Measurements from ENCODE around the gene FBXW8.

The FBXW8 gene

GRCh38 chr12:116980083-116980482, 69.3 kb downstream of the FBXW8 start:
- in situ Hi-C loops (cut with MboI; ENCODE audit: low sequenced_read_pairs, unreplicated experiment): no loop called here
- no peak for TF ChIP-seq CTCF (IDR thresholded peaks at IDR 0.05; ENCODE audit: borderline replicate concordance, control extremely low read depth, extremely low read depth, insufficient read depth, missing control alignments)
- no peak for DNase-seq (ENCODE audit: low spot score)

- in situ Hi-C loops (cut with MboI; ENCODE audit: low sequenced_read_pairs, unreplicated experiment): no loop called here
- no peak for TF ChIP-seq CTCF (IDR thresholded peaks at IDR 0.05; ENCODE audit: borderline replicate concordance, control extremely low read depth, extremely low read depth, insufficient read depth, missing control alignments)
- no peak for DNase-seq (ENCODE audit: low spot score)
These were observed 72.2 kb downstream of the FBXW8 start for GRCh38 chr12:116982791-116983411.

GRCh38 chr12:116984098-116984497, 73.3 kb downstream of the FBXW8 start:
- no peak for DNase-seq (ENCODE audit: low spot score)
- no peak for TF ChIP-seq CTCF (IDR thresholded peaks at IDR 0.05; ENCODE audit: borderline replicate concordance, control extremely low read depth, extremely low read depth, insufficient read depth, missing control alignments)
- in situ Hi-C loops (cut with MboI; ENCODE audit: low sequenced_read_pairs, unreplicated experiment): no loop called here

- no peak for TF ChIP-seq CTCF (IDR thresholded peaks at IDR 0.05; ENCODE audit: borderline replicate concordance, control extremely low read depth, extremely low read depth, insufficient read depth, missing control alignments)
- in situ Hi-C loops (cut with MboI; ENCODE audit: low sequenced_read_pairs, unreplicated experiment): no loop called here
- DNase-seq (ENCODE audit: low spot score): no peak
These were observed 79.6 kb downstream of the FBXW8 start for GRCh38 chr12:116990329-116990728.

GRCh38 chr12:116990971-116991966, 80.5 kb downstream of the FBXW8 start:
- in situ Hi-C loops (cut with MboI; ENCODE audit: low sequenced_read_pairs, unreplicated experiment): no loop called here
- DNase-seq (ENCODE audit: low spot score): no peak
- no peak for TF ChIP-seq CTCF (IDR thresholded peaks at IDR 0.05; ENCODE audit: borderline replicate concordance, control extremely low read depth, extremely low read depth, insufficient read depth, missing control alignments)

- no peak for DNase-seq (ENCODE audit: low spot score)
- in situ Hi-C loops (cut with MboI; ENCODE audit: low sequenced_read_pairs, unreplicated experiment): no loop called here
These were observed 85.3 kb downstream of the FBXW8 start for GRCh38 chr12:116996093-116996492.

More at GRCh38 chr12:116996093-116996492, 85.3 kb downstream of the FBXW8 start:
- no peak for TF ChIP-seq CTCF (IDR thresholded peaks at IDR 0.05; ENCODE audit: borderline replicate concordance, control extremely low read depth, extremely low read depth, insufficient read depth, missing control alignments)

Measured in GM13976 (cell line).